ENCODE data around the gene A4GNT. TPM values are rescaled to one million over a fixed set of nuclear protein-coding genes. Genes with fewer than 3 reads are reported as not detected.
"Not testable (repeated sequence)": the region's sequence is repeated elsewhere in the genome, so short reads cannot be mapped to it uniquely, and the experiment has no call there.

A4GNT gene
- not detected for total RNA-seq
- long read RNA-seq, result 0 reads

- intact Hi-C loops (cut with DNase I), result no loop called here
- no peak for DNase-seq (ENCODE audit: low spot score)
These were observed at the start of gene A4GNT for GRCh38 chr3:138132239-138132638. A4GNT (minus strand) TSS chr3:138132390; CDS start chr3:138131256, 1,134 bp downstream.

- no peak for DNase-seq (ENCODE audit: low spot score)
- intact Hi-C loops (cut with DNase I), result loop anchor here (10.0 kb wide), 1 partner anchor 154 kb away; no protein-coding TSS in a partner anchor
These were observed 48.3 kb upstream of the A4GNT start for GRCh38 chr3:138180375-138181029.

- DNase-seq (ENCODE audit: low spot score), result peak; percentile 82
- intact Hi-C loops (cut with DNase I), result loop anchor here (5.0 kb wide), 1 partner anchor 107 kb away; no protein-coding TSS in a partner anchor
These were observed 42.4 kb upstream of the A4GNT start, which contains the start of gene DBR1 for GRCh38 chr3:138174421-138175131. DBR1 (minus strand) TSS chr3:138174921; CDS start chr3:138174795, 126 bp downstream.

DNA sequence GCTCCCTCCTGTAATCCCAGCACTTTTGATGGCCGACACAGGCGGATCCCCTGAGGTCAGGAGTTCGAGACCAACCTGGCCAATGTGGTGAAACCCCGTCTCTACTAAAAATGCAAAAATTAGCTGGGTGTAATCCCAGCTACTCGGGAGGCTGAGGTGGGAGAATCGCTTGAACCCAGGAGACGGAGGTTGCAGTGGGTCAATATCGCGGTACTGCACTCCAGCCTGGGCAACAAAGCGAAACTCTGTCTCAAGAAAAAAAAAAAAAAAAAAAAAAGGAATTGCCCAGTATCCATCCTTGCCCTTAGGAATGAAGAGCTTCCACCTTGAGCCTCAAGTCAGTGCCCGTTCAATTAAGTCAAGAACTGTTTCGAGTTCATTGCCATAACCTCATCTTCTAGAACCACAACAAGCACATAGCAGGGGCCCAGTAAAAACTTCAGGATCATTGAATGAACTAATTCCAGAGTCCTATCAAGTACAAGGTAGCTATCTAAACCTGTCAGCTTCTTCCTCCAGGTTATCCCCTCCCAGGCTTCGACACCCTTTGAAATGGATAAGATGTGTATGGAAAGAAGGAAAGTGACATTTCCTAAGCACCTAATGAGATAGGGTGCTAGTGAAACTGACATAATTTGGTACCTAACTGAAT, 41.7 kb upstream of the A4GNT start:
- intact Hi-C loops (cut with DNase I), result loop anchor here (5.0 kb wide), 1 partner anchor 107 kb away; no protein-coding TSS in a partner anchor
- DNase-seq (ENCODE audit: low spot score), result no peak

GRCh38 chr3:138172625-138173024, 40.4 kb upstream of the A4GNT start:
- intact Hi-C loops (cut with DNase I), result loop anchor here (5.0 kb wide), 1 partner anchor 105 kb away; no protein-coding TSS in a partner anchor
- DNase-seq (ENCODE audit: low spot score), result no peak

GRCh38 chr3:138165061-138165460, 32.9 kb upstream of the A4GNT start:
- intact Hi-C loops (cut with DNase I), result no loop called here
- no peak for DNase-seq (ENCODE audit: low spot score)

DNA sequence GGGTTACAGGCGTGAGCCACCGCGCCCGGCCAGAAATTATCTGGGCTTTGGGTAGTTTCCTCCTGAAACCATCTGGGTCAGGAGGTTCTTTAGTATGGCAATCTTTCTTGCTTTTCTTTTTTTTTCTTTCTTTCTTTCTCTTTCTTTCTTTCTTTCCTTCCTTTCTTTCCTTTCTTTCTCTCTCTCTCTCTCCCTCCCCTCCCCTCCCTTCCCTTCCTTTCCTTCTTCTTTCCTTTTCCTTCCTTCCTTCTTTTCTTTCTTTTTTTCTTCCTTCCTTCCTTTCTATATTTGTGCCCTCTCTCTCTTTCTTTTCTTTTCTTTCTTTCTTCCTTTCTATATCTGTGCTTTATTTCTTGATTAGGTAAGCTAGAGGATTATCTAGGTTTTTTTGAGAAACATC, 25.6 kb upstream of the A4GNT start:
- intact Hi-C loops (cut with DNase I), result no loop called here
- DNase-seq (ENCODE audit: low spot score), result no peak

DNA sequence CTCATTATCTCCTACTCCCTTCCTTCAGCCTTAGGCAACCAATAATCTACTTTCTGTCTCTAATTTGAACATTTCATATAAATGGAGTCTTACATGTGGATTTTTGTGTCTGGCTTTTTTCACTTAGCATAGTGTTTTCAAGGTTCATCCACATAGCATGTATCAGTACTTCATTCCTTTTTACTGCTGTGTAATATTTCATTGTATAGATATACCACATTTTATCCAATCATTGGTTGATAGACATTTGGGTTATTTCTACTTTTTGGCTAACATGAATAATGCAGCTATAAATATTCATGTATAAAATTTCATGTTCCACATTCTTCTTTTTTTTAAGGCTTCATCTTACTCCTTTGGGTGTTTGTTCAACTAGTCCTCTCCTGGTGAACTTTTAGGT, 22.3 kb upstream of the A4GNT start:
- no peak for DNase-seq (ENCODE audit: low spot score)
- intact Hi-C loops (cut with DNase I), result no loop called here

DNA sequence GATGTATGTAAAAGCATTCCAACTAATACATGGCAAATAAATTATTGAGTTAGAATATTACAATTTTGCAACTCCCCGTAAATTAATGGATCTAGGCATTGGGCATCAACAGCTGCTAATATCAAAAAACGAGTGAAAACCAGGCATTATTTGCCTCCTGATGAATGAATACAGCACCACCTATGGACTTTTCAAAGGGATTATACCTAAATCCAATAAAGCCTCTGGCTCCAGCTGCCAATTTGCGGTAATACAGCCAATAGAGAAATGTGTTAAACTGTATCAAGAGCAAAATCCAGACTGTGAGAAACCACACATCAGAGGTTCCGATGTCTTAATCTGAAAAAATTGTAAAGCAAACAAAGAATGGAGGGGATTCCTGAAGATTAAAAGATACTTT, 16.3 kb upstream of the A4GNT start:
- intact Hi-C loops (cut with DNase I), result no loop called here
- no peak for DNase-seq (ENCODE audit: low spot score)

- DNase-seq (ENCODE audit: low spot score); intact Hi-C loops (cut with DNase I): not testable (repeated sequence)
These were observed 10.0 kb upstream of the A4GNT start for GRCh38 chr3:138142181-138142580.

- DNase-seq (ENCODE audit: low spot score), result no peak
- intact Hi-C loops (cut with DNase I), result no loop called here
These were observed 8.8 kb upstream of the A4GNT start for GRCh38 chr3:138140940-138141339.

GRCh38 chr3:138139691-138140090, 7.5 kb upstream of the A4GNT start:
- intact Hi-C loops (cut with DNase I), result no loop called here
- no peak for DNase-seq (ENCODE audit: low spot score)

DNA sequence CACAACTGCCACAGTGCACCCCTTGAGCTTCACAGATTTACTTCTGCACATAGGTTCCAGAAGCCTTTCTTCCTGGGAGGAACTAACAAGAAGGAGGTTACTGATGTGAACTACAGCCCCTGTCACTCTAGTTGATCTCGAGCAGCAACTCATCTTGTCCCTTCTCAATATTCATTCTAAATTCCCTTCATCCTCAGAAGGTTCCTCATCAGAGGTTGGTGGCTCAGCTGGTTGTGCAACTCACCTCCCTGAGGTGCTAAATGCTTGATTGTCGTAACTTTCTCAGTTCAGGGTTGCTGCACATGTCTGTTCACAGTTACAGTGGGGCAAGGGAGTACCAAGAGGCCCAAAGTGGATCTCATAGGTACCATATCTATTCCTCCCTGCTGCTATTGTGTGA, 5.7 kb upstream of the A4GNT start:
- no peak for DNase-seq (ENCODE audit: low spot score)
- intact Hi-C loops (cut with DNase I), result no loop called here

- DNase-seq (ENCODE audit: low spot score), result no peak
- intact Hi-C loops (cut with DNase I), result no loop called here
These were observed 4.0 kb upstream of the A4GNT start for GRCh38 chr3:138136201-138136600.

DNA sequence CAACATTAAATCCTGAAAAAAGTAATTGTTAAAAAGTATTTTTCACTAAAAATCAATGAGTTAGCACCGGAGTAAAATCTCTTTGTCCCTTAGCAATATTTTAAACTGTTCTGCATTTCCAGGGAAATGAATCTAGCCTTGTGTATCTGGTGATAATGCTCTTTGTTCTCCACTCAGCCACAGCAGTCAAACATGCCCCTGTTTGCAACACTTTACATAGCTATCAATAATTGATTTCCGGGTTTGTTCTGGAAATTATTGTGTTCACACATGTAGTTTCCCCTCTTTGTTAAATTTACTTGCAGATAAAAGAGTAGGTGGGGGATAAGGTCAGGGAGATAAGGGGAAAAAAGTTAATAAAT, 3.6 kb upstream of the A4GNT start:
- intact Hi-C loops (cut with DNase I), result no loop called here
- DNase-seq (ENCODE audit: low spot score), result no peak

DNA sequence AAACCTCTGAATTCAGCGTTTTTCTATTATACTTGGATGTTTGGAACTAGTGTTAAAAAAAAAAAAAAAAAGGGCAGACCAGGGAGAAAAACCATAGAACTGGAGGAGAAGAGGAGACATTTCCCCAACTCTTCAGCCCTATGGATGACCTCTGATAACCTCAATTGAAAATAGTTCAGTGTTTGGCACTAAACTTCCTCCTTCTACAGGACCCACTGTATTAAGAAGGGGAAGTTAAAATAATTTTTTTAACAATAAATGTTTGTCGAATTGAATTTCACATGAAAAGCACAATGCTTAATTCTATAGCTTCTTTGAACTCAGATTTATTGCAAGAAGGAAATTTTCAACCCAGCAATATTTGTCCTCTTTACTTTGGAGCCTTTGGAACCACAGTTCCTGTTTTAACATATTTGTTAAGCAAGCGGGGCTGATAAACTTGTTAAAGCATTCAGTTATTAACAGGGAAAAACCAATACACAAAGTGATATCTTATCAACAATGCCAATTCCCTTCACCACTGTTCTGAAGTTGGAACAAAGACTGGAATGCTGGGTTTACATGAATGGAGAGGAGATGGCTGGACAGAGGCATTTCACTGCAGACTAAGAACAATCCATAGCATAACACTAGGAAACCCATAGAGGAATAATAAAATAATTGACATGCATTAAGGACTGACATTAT, 3.1 kb upstream of the A4GNT start:
- no peak for DNase-seq (ENCODE audit: low spot score)
- intact Hi-C loops (cut with DNase I), result no loop called here

DNA sequence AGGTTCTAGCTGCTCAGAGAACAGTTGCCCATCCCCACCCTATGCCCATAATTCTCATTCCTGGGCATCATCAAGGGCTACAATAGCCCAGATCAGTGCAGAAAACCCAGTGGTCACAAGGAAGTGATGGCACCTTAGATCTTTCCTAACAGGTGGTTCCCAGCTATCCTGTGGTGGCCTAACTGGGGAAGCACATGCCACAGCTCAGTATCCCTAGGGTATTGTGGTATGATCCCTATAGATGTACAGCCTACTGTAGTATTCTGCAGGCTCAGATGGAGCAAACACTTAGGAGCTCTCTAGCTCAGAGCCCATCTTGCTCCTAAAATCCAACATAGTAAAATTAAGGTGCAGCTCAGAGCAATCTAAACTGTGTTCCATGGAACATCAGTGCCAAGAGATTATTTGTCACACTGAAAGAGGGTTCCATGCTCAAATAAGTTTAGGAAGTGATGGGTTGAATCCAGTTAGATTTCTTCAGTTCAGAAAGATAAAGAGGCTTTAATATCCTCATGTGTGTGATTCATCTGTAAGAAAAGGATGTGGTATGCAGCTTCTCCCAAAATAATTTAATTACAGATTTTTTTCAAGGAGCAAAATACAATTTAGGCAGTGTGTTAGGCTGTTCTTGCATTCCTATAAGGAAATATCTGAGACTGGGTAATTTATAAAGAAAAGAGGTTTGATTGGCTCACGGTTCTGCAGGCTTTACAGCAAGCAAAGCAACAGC, 4.4 kb downstream of the A4GNT start:
- intact Hi-C loops (cut with DNase I), result no loop called here
- no peak for DNase-seq (ENCODE audit: low spot score)

DNA sequence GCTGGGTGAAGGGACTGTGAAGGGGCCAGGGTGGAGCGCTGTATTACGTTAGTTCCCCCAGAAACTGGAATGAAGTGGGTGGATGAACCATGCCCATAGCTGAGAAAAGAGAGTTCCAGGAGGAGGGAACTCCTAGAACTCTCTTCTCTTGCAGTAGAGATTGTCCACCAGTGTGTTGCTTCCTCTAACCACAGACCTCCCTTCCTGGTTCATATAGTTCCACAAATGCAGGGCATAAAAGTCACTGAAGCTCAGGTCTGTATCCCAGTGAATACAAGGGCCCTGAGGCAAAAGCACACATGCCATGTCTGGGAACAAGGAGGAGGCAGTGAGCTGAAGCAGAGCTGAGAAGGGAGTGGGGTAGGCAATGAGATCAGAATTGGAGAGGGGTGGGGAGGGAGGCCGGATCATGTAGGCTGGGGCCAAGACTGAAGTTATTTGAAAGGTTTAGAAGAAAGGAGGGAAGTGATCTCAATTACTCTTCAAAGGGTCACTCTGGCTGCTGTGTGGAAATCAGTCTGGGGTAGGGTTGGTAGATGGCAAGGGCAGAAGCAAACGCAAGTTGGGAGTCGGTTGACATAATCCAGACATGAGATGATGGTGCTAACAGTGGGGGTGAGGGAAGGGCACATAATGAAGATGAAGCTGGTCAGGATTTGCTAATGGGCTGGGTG, 6.5 kb downstream of the A4GNT start:
- intact Hi-C loops (cut with DNase I), result no loop called here
- DNase-seq (ENCODE audit: low spot score), result no peak

Measured in cardiac septum (tissue), 1 donor.